ENCODE data around the gene HPCA.

Gene HPCA

GRCh38 chr1:32939655-32940371, 53.5 kb downstream of the HPCA start:
- peak; percentile 90 for DNase-seq

- DNase-seq, result no peak
These were observed 57.9 kb downstream of the HPCA start for GRCh38 chr1:32944180-32944579.

Measured in hematopoietic multipotent progenitor cell treated with erythropoietin and hydrocortisone succinate and interleukin-3 and kit ligand, for 6 days (in vitro differentiated cells).